ENCODE measurements around the gene FOLR3. TPM values are rescaled to one million over a fixed set of nuclear protein-coding genes. Genes with fewer than 3 reads are reported as not detected.

FOLR3 gene
- total RNA-seq, 2 experiments from 2014 or later = not detected

DNA sequence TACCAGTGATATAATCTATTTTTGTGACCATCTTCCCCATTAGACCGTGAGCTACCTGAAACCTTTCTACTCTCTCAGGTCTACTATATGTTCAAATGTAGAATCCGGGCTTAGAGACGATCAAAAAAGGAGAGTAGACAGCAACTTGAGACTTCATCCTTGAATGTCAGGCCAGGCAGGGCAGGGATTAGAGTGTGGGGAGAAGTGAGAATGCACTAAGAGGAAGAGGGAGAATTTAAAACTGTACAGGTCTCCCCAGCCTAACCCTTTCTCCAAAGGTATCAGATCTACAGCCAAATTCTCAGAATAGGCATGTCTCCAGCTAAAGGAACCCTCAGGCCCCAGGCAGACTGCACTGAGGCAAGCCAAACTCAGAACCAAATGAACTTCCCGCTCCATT lies 33.4 kb upstream of the FOLR3 start:
- H4K20me1 ChIP-seq (ENCODE audit: insufficient read depth, low read length) = no peaks in the 10 kb centered on the region
- intact Hi-C loops (cut with micrococcal nuclease; ENCODE audit: unreplicated experiment) = no loop called here
- peak overlapping the region; percentile 76 for H3K4me3 ChIP-seq (ENCODE audit: low read depth, low read length, poor library complexity, severe bottlenecking)
- TF ChIP-seq, protein P1, sequence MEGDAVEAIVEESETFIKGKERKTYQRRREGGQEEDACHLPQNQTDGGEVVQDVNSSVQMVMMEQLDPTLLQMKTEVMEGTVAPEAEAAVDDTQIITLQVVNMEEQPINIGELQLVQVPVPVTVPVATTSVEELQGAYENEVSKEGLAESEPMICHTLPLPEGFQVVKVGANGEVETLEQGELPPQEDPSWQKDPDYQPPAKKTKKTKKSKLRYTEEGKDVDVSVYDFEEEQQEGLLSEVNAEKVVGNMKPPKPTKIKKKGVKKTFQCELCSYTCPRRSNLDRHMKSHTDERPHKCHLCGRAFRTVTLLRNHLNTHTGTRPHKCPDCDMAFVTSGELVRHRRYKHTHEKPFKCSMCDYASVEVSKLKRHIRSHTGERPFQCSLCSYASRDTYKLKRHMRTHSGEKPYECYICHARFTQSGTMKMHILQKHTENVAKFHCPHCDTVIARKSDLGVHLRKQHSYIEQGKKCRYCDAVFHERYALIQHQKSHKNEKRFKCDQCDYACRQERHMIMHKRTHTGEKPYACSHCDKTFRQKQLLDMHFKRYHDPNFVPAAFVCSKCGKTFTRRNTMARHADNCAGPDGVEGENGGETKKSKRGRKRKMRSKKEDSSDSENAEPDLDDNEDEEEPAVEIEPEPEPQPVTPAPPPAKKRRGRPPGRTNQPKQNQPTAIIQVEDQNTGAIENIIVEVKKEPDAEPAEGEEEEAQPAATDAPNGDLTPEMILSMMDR (conservative IDR thresholded peaks at IDR 0.05; ENCODE audit: low read length) = no peak
- TF ChIP-seq EZH2phosphoT487 (IDR thresholded peaks at IDR 0.05; ENCODE audit: borderline replicate concordance, low read depth, low read length) = no peak
- H3K4me2 ChIP-seq (ENCODE audit: low read length) = peak overlapping the region; percentile 80
- ChIA-PET POLR2A (interaction anchor here (0.6 to 1.5 kb wide), 5 partner anchors 10 to 63 kb away, joined by 3 to 6 read pairs (median 4); partner anchors contain the start of gene ANAPC15), CTCF (ENCODE audit: unreplicated experiment) (interaction anchor here (2.8 kb wide), 1 partner anchor 11 kb away, joined by 8 read pairs; no protein-coding TSS in a partner anchor)
- peaks cover 25% of the 10 kb centered on the region for H3K4me1 ChIP-seq (ENCODE audit: insufficient read depth, low read length, poor library complexity, severe bottlenecking)
- H3K9me2 ChIP-seq (ENCODE audit: insufficient read depth, low read length) = no peaks in the 10 kb centered on the region
- peaks cover 27% of the 10 kb centered on the region for H3K79me2 ChIP-seq (ENCODE audit: insufficient read depth, low read depth, low read length)
- H2AFZ ChIP-seq (ENCODE audit: low read length) = no peak overlapping the region
- H3K36me3 ChIP-seq (ENCODE audit: insufficient read depth, low read length) = peaks cover 42% of the 10 kb centered on the region
- BruUV-seq (replicated peaks) = TSS peak; percentile 75
- no peaks in the 10 kb centered on the region for H3K9me3 ChIP-seq (ENCODE audit: low read length)
- no peak for DNase-seq (ENCODE audit: low spot score)
- peak overlapping the region; percentile 71 for H3K27ac ChIP-seq (ENCODE audit: low read depth, low read length, poor library complexity, severe bottlenecking)

DNA sequence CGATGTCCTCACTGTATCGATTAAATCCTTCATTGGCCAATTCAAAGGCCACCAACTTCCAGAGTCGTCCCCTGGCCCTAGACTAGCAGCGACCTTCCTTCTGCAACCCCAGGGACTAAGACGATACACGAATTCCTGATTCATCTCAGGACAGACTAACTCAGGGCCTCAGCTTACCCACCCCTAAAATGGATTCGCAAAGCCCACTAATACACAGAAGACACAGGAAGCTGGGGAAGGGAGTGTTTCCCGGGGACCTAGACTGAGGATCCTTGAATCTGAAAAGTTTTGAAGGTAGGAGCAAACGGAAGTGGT lies 32.9 kb upstream of the FOLR3 start:
- DNase-seq (ENCODE audit: low spot score) = no peak
- POLR2A ChIA-PET = interaction anchor here (0.6 to 1.3 kb wide), 4 partner anchors 19 to 64 kb away, joined by 3 to 4 read pairs (median 4); no protein-coding TSS in a partner anchor

DNA sequence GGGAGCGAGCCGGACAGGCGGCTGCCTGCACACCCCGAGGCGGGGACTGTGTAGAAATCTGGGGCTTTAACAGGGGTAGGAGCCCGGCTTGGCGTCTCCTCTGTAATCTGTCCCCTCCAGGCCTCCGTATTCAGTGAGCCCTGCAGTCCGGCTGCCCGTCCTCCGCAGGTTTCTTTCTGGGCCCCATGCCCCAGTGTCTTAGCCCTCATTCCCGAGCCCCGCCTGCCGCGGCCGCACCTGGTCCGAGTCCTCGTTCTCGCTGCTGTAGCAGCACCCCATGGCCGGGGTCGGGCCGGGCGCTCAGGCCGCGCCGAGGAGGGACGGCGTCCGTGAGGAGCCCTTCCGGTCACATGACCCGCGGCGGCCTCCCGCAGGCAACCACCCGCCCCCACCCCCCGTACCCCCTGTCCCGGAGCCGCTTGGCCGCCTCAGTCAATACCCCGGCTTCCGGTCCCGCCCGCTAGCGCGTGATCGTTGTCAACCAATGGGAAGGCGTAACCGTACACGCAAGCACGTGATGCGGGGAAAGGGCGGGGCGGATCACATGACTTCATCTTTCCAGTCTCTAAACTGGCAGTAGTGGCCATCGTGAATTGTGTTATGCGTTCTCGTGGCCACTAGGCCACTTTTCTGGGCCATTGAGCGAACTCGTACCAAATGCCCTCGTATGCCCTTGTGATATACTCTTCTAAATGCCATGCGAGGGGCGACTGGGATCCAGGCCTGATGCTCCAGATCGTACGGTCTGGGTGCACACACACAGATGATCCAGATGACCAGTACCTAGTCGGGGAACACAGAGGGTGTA lies 32.4 kb upstream of the FOLR3 start, which contains the start of gene LAMTOR1:
TSS of gene LAMTOR1 (minus strand) at position 352 of the 808 bp plus-strand sequence. CDS start at position 279, 73 bp downstream.
- BruUV-seq (replicated peaks) = no TSS peak
- H2AFZ ChIP-seq (ENCODE audit: low read length) = peak within 1 kb of the TSS; percentile 74; the same call in 1 of the 2 replicates
- no peaks in the 10 kb centered on the region for H3K9me2 ChIP-seq (ENCODE audit: insufficient read depth, low read length)
- H3K4me3 ChIP-seq (ENCODE audit: low read depth, low read length, poor library complexity, severe bottlenecking) = peak within 1 kb of the TSS; percentile 76
- peak within 1 kb of the TSS; percentile 80 for H3K4me2 ChIP-seq (ENCODE audit: low read length)
- no peaks in the 10 kb centered on the region for H4K20me1 ChIP-seq (ENCODE audit: insufficient read depth, low read length)
- peak; percentile 99 for DNase-seq (ENCODE audit: low spot score)
- TF ChIP-seq EZH2phosphoT487 (IDR thresholded peaks at IDR 0.05; ENCODE audit: borderline replicate concordance, low read depth, low read length) = no peak
- TF ChIP-seq, protein P1 (conservative IDR thresholded peaks at IDR 0.05; ENCODE audit: low read length) = peak; percentile 40
- ChIA-PET CTCF (ENCODE audit: unreplicated experiment) (interaction anchor here (2.8 kb wide), 1 partner anchor 12 kb away, joined by 8 read pairs; no protein-coding TSS in a partner anchor), POLR2A (interaction anchor here (0.7 to 1.3 kb wide), 3 partner anchors 22 to 64 kb away, joined by 3 to 4 read pairs (median 3); no protein-coding TSS in a partner anchor)
- peaks cover 25% of the 10 kb centered on the region for H3K4me1 ChIP-seq (ENCODE audit: insufficient read depth, low read length, poor library complexity, severe bottlenecking)
- H3K27ac ChIP-seq (ENCODE audit: low read depth, low read length, poor library complexity, severe bottlenecking) = peak within 1 kb of the TSS; percentile 71
- peaks cover 33% of the 10 kb centered on the region for H3K36me3 ChIP-seq (ENCODE audit: insufficient read depth, low read length)
- intact Hi-C loops (cut with micrococcal nuclease; ENCODE audit: unreplicated experiment) = loop anchor here (1.0 kb wide), 2 partner anchors 9 to 23 kb away; partner anchors contain the start of genes ANAPC15, LRRC51 and NUMA1
- peaks cover 27% of the 10 kb centered on the region for H3K79me2 ChIP-seq (ENCODE audit: insufficient read depth, low read depth, low read length)
- H3K9me3 ChIP-seq (ENCODE audit: low read length) = no peaks in the 10 kb centered on the region

More for the DNA sequence above, 32.9 kb upstream of the FOLR3 start:
- intact Hi-C loops (cut with micrococcal nuclease; ENCODE audit: unreplicated experiment) = no loop called here
- no peaks in the 10 kb centered on the region for H3K9me2 ChIP-seq (ENCODE audit: insufficient read depth, low read length)
- H2AFZ ChIP-seq (ENCODE audit: low read length) = peak overlapping the region; percentile 17; the same call in 1 of the 2 replicates
- BruUV-seq (replicated peaks) = no TSS peak
- H4K20me1 ChIP-seq (ENCODE audit: insufficient read depth, low read length) = no peaks in the 10 kb centered on the region
- TF ChIP-seq EZH2phosphoT487 (IDR thresholded peaks at IDR 0.05; ENCODE audit: borderline replicate concordance, low read depth, low read length) = no peak
- CTCF ChIA-PET (ENCODE audit: unreplicated experiment) = interaction anchor here (2.8 kb wide), 1 partner anchor 11 kb away, joined by 8 read pairs; no protein-coding TSS in a partner anchor
- H3K4me1 ChIP-seq (ENCODE audit: insufficient read depth, low read length, poor library complexity, severe bottlenecking) = peaks cover 25% of the 10 kb centered on the region
- H3K27ac ChIP-seq (ENCODE audit: low read depth, low read length, poor library complexity, severe bottlenecking) = peak overlapping the region; percentile 71
- peak overlapping the region; percentile 76 for H3K4me3 ChIP-seq (ENCODE audit: low read depth, low read length, poor library complexity, severe bottlenecking)
- no peaks in the 10 kb centered on the region for H3K9me3 ChIP-seq (ENCODE audit: low read length)
- peaks cover 38% of the 10 kb centered on the region for H3K36me3 ChIP-seq (ENCODE audit: insufficient read depth, low read length)
- H3K4me2 ChIP-seq (ENCODE audit: low read length) = peak overlapping the region; percentile 80
- H3K79me2 ChIP-seq (ENCODE audit: insufficient read depth, low read depth, low read length) = peaks cover 27% of the 10 kb centered on the region
